Measurements from ENCODE around the gene ARHGAP27. TPM values are rescaled to one million over a fixed set of nuclear protein-coding genes. Genes with fewer than 3 reads are reported as not detected.

The ARHGAP27 gene
- total and polyA plus RNA-seq, 2 of the 13 experiments (the other 11 are each of a cell fraction or from before 2014, with no cell fraction given): 15.5 to 18.9 TPM

- peak; percentile 63; the same call in 1 of the 2 replicates for TF ChIP-seq NCOR1 (IDR thresholded peaks at IDR 0.05; ENCODE audit: borderline replicate concordance, low read length)
- no peak for TF ChIP-seq POGZ (CRISPR knock-in tag; IDR thresholded peaks at IDR 0.05)
- TF ChIP-seq ZNF660 (CRISPR knock-in tag; IDR thresholded peaks at IDR 0.05; ENCODE audit: borderline replicate concordance, low read depth): no peak
- peak; percentile 46; the same call in 1 of the 2 replicates for TF ChIP-seq IRF9 (CRISPR knock-in tag; IDR thresholded peaks at IDR 0.05; ENCODE audit: borderline replicate concordance)
- no peak for TF ChIP-seq TEAD2 (CRISPR knock-in tag; IDR thresholded peaks at IDR 0.05)
- no peak for TF ChIP-seq ZNF343 (CRISPR knock-in tag; IDR thresholded peaks at IDR 0.05)
- TF ChIP-seq ZNF17 (CRISPR knock-in tag; IDR thresholded peaks at IDR 0.05): no peak
- TF ChIP-seq ZNF616 (CRISPR knock-in tag; IDR thresholded peaks at IDR 0.05; ENCODE audit: low read depth): no peak
- no peak for TF ChIP-seq ATF1 (CRISPR knock-in tag; IDR thresholded peaks at IDR 0.05)
- TF ChIP-seq ZNF800 (CRISPR knock-in tag; IDR thresholded peaks at IDR 0.05): no peak
- 0 out of 2 replicates have a peak, but pooled peaks have one; percentile 34 for TF ChIP-seq HIC2 (CRISPR knock-in tag; IDR thresholded peaks at IDR 0.05; ENCODE audit: low read depth)
- no peak for TF ChIP-seq BRF2 (CRISPR knock-in tag; IDR thresholded peaks at IDR 0.05)
- TF ChIP-seq NR2F6 (IDR thresholded peaks at IDR 0.05): no peak
- no peak; the same call in none of the 2 replicates for TF ChIP-seq NR2F6 (CRISPR knock-in tag; IDR thresholded peaks at IDR 0.05)
- peak; percentile 53 for TF ChIP-seq HNRNPLL (IDR thresholded peaks at IDR 0.05; ENCODE audit: low read depth, low read length, poor library complexity, severe bottlenecking)
- no peak for TF ChIP-seq ATF4 (CRISPR knock-in tag; IDR thresholded peaks at IDR 0.05)
- TF ChIP-seq ZBTB1 (CRISPR knock-in tag; IDR thresholded peaks at IDR 0.05; ENCODE audit: borderline replicate concordance): no peak
- TF ChIP-seq HDAC2 (CRISPR knock-in tag; IDR thresholded peaks at IDR 0.05): peak; percentile 61; the same call in 1 of the 2 replicates
- 0 out of 2 replicates have a peak, but pooled peaks have one; percentile 13 for TF ChIP-seq NFKBIZ (CRISPR knock-in tag; IDR thresholded peaks at IDR 0.05)
- peak; percentile 25; the same call in 1 of the 2 replicates for TF ChIP-seq PBX3 (CRISPR knock-in tag; IDR thresholded peaks at IDR 0.05; ENCODE audit: borderline replicate concordance)
- TF ChIP-seq THAP11 (CRISPR knock-in tag; IDR thresholded peaks at IDR 0.05): peak; percentile 73
These were observed 7.3 kb downstream of the ARHGAP27 start (continued) for GRCh38 chr17:45425125-45425983.

All from HepG2 (cell line).